ENCODE data around the gene PTTG1IP. TPM values are rescaled to one million over a fixed set of nuclear protein-coding genes. Genes with fewer than 3 reads are reported as not detected.
A peak's percentile ranks its signal among the peaks of the same experiment; 100 is the strongest.

The PTTG1IP gene
- total and polyA plus RNA-seq, 2 of the 13 experiments (the other 11 are each of a cell fraction or from before 2014, with no cell fraction given), result 161 to 700 TPM

- TF ChIP-seq SIX1 (CRISPR knock-in tag; IDR thresholded peaks at IDR 0.05; ENCODE audit: borderline replicate concordance) (peak; percentile 92), PPARG (CRISPR knock-in tag; conservative IDR thresholded peaks at IDR 0.05) (peak; percentile 49; the same call in 1 of the 2 replicates), FOSL1 (CRISPR knock-in tag; IDR thresholded peaks at IDR 0.05; ENCODE audit: borderline replicate concordance) (peak; percentile 93), GTF2F1 (IDR thresholded peaks at IDR 0.05; ENCODE audit: low read length) (no peak), CBX1 (IDR thresholded peaks at IDR 0.05; ENCODE audit: low read depth) (peak; percentile 11), RXRA (CRISPR knock-in tag; IDR thresholded peaks at IDR 0.05) (peak; percentile 57; the same call in 1 of the 2 replicates), NR2C2 (CRISPR knock-in tag; IDR thresholded peaks at IDR 0.05; ENCODE audit: borderline replicate concordance) (peak; percentile 23; the same call in 1 of the 2 replicates), SP5 (CRISPR knock-in tag; IDR thresholded peaks at IDR 0.05; ENCODE audit: borderline replicate concordance, low read depth) (peak; percentile 29; the same call in 1 of the 2 replicates), YEATS2 (CRISPR knock-in tag; IDR thresholded peaks at IDR 0.05; ENCODE audit: borderline replicate concordance) (no peak), ZNF292 (CRISPR knock-in tag; IDR thresholded peaks at IDR 0.05; ENCODE audit: borderline replicate concordance, low read depth) (no peak), FOSL2 (CRISPR knock-in tag; IDR thresholded peaks at IDR 0.05) (peak; percentile 99), HMGXB3 (CRISPR knock-in tag; IDR thresholded peaks at IDR 0.05; ENCODE audit: borderline replicate concordance) (peak; percentile 32; the same call in 1 of the 2 replicates), PITX1 (CRISPR knock-in tag; IDR thresholded peaks at IDR 0.05) (0 out of 2 replicates have a peak, but pooled peaks have one; percentile 19), GLMP (CRISPR knock-in tag; IDR thresholded peaks at IDR 0.05; ENCODE audit: borderline replicate concordance) (no peak), POGZ (CRISPR knock-in tag; IDR thresholded peaks at IDR 0.05) (0 out of 2 replicates have a peak, but pooled peaks have one; percentile 33), TP53 (CRISPR knock-in tag; conservative IDR thresholded peaks at IDR 0.05) (no peak), RARA (CRISPR knock-in tag; IDR thresholded peaks at IDR 0.05) (peak; percentile 81), IRF2 (CRISPR knock-in tag; IDR thresholded peaks at IDR 0.05) (peak; percentile 36; the same call in 1 of the 2 replicates), ATF1 (CRISPR knock-in tag; IDR thresholded peaks at IDR 0.05) (0 out of 2 replicates have a peak, but pooled peaks have one; percentile 24), DNMT3B (CRISPR knock-in tag; conservative IDR thresholded peaks at IDR 0.05) (0 out of 2 replicates have a peak, but pooled peaks have one; percentile 30), ZNF674 (CRISPR knock-in tag; IDR thresholded peaks at IDR 0.05; ENCODE audit: low read depth) (no peak), KLF6 (CRISPR knock-in tag; IDR thresholded peaks at IDR 0.05) (peak; percentile 60; the same call in 1 of the 2 replicates), GATA4 (IDR thresholded peaks at IDR 0.05; ENCODE audit: borderline replicate concordance, low read depth) (peak; percentile 16; the same call in 1 of the 2 replicates)
Observed at GRCh38 chr21:44869781-44870747, 3.4 kb downstream of the PTTG1IP start (continued).

Measured in HepG2 (cell line).